HG02759 (cell line): ENCODE data around the gene ADH6.
"Not testable (repeated sequence)": the region's sequence is repeated elsewhere in the genome, so short reads cannot be mapped to it uniquely, and the experiment has no call there.

Source experiments
- ATAC-seq: cut with Tn5 transposase; IDR thresholded peaks from one replicate; pipeline ENCODE4 v1.9.1; 2021; ENCODE audit warnings: mild to moderate bottlenecking, moderate library complexity; ENCODE audit not compliant: unreplicated experiment

ADH6 gene

GRCh38 chr4:99219072-99219471, at the start of gene ADH6:
TSS of gene ADH6 (minus strand) at chr4:99219246. CDS start at chr4:99219152, 94 bp downstream.
- no peak for ATAC-seq

GRCh38 chr4:99264927-99265326, 45.9 kb upstream of the ADH6 start:
- no peak for ATAC-seq

GRCh38 chr4:99252746-99253145, 33.7 kb upstream of the ADH6 start:
- ATAC-seq: no peak

- ATAC-seq: no peak
Measured at GRCh38 chr4:99248714-99249113, 29.7 kb upstream of the ADH6 start.

GRCh38 chr4:99235955-99236354, 16.9 kb upstream of the ADH6 start:
- no peak for ATAC-seq

GRCh38 chr4:99234331-99235010, 15.4 kb upstream of the ADH6 start:
- no peak for ATAC-seq

GRCh38 chr4:99233397-99233796, 14.4 kb upstream of the ADH6 start:
- not testable (repeated sequence) for ATAC-seq

- not testable (repeated sequence) for ATAC-seq
Measured at GRCh38 chr4:99228706-99229105, 9.7 kb upstream of the ADH6 start.

- not testable (repeated sequence) for ATAC-seq
Measured at GRCh38 chr4:99227646-99228045, 8.6 kb upstream of the ADH6 start.

GRCh38 chr4:99221980-99222379, 2.9 kb upstream of the ADH6 start:
- no peak for ATAC-seq

GRCh38 chr4:99219479-99219878, 433 bp upstream of the ADH6 start:
- peak; percentile 66 for ATAC-seq

GRCh38 chr4:99215521-99215920, 3.5 kb downstream of the ADH6 start:
- no peak for ATAC-seq

GRCh38 chr4:99210789-99211188, 8.3 kb downstream of the ADH6 start:
- no peak for ATAC-seq

- ATAC-seq: no peak
Measured at GRCh38 chr4:99209671-99210070, 9.4 kb downstream of the ADH6 start.

- ATAC-seq: no peak
Measured at GRCh38 chr4:99208719-99209075, 10.3 kb downstream of the ADH6 start.

GRCh38 chr4:99207911-99208718, 10.9 kb downstream of the ADH6 start:
- no peak for ATAC-seq

- ATAC-seq: no peak
Measured at GRCh38 chr4:99207069-99207743, 11.8 kb downstream of the ADH6 start.

- ATAC-seq: no peak
Measured at GRCh38 chr4:99205153-99205979, 13.7 kb downstream of the ADH6 start.

GRCh38 chr4:99202536-99202935, 16.5 kb downstream of the ADH6 start:
- ATAC-seq: no peak

GRCh38 chr4:99202094-99202493, 17.0 kb downstream of the ADH6 start:
- no peak for ATAC-seq

- ATAC-seq: no peak
Measured at GRCh38 chr4:99201690-99202089, 17.4 kb downstream of the ADH6 start.
